Dermis blood vessel endothelial cell (primary cell): ENCODE measurements around the gene OR6Q1. TPM values are rescaled to one million over a fixed set of nuclear protein-coding genes. Genes with fewer than 3 reads are reported as not detected.
"Not testable (repeated sequence)": the region's sequence is repeated elsewhere in the genome, so short reads cannot be mapped to it uniquely, and the experiment has no call there.

ENCODE experiments used
- DNase-seq: peaks from one replicate; pipeline ENCODE4 v3.0.0; 2010
- total RNA-seq: library from RNA; depleted of rRNA; stranded (reverse); fragments of >200 nt; gene quantifications from 2 replicates; pipeline ENCODE4 v1.2.3, GENCODE V29; 2014

Gene OR6Q1, protein sequence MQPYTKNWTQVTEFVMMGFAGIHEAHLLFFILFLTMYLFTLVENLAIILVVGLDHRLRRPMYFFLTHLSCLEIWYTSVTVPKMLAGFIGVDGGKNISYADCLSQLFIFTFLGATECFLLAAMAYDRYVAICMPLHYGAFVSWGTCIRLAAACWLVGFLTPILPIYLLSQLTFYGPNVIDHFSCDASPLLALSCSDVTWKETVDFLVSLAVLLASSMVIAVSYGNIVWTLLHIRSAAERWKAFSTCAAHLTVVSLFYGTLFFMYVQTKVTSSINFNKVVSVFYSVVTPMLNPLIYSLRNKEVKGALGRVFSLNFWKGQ
- not detected in 2 replicates for total RNA-seq

DNA sequence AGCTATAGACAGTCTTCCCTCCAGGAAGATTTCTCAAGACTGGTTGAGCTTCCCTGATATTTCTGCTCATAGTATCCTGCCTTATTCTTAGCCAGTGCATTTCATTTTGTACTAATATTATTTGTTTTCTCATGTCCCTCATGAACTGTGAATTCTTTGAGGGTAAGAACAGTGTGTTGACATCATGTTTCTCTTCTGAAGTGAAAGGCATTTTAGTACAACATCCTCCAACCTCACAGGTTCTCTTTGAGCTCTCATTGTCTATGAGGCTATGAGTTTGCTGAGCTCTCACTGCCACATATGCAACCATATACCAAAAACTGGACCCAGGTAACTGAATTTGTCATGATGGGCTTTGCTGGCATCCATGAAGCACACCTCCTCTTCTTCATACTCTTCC, at the start of gene OR6Q1:
Gene OR6Q1, plus strand, starts transcription at position 301 of the 400 bp plus-strand sequence. Its CDS starts 0 bp downstream, at position 301.
- DNase-seq: no peak

DNA sequence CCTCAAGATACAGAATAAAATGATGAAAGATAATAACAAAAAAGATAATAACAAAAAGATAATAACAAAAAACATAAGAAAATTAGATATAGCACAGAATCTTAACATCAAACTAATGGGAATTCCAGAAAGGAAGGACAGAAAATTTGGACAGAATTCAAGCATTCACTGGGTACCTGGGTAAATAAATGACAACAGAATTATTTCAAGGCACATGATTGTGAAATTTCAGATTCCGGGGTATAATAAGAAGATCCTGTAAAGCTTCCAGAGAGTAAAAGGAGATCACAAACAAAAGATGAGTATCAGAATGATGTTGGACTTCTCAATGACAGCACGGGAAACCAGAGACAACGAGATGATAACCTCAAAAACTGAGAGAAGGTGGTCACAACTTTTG, 49.2 kb upstream of the OR6Q1 start:
- no peak for DNase-seq

DNA sequence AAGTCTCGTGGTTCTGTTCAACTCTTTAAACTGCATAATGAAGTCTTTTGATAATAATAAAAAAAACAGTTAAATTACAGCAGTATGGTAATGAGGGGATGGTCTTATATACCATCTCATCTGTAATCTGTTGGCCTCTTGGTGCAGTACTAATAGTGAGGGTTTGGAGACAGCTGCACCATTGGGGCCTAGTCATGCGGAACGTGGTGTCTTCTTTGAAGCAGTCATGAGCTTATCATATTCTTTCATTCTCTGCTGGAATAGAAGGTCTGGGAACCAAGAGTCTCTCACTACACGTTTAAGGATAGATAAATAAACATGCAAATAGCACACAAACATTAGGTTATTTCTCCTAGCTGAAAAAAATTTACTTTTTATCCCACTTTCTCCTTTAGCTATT, 48.0 kb upstream of the OR6Q1 start:
- no peak for DNase-seq

DNA sequence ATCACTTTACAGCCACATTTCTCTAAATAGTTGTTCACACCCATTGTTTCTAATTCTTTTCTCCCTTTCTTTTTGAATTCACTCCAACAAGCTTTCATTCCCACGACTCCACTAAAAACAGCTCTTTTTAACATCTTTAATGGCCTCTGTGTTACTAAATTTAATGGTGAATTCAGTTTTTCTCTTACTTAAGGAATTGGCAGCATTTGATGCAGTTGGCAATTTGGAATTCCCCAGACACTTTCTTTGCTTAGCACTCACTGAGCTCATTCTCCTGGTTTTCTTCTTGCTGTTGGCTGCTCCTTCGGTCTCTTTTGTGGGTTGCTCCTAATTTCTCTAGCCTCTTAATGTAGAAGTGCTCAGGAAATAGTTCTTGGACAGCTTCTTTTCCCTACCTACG, 47.6 kb upstream of the OR6Q1 start:
- no peak for DNase-seq

DNA sequence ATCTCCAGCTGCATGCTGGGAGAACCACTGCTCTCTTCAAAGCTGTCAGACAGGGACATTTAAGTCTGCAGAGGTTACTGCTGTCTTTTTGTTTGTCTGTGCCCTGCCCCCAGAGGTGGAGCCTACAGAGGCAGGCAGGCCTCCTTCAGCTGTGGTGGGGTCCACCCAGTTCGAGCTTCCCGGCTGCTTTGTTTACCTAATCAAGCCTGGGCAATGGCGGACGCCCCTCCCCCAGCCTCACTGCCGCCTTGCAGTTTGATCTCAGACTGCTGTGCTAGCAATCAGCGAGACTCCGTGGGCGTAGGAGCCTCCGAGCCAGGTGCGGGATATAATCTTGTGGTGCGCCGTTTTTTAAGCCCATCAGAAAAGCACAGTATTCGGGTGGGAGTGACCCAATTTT, 31.2 kb upstream of the OR6Q1 start:
- not testable (repeated sequence) for DNase-seq

DNA sequence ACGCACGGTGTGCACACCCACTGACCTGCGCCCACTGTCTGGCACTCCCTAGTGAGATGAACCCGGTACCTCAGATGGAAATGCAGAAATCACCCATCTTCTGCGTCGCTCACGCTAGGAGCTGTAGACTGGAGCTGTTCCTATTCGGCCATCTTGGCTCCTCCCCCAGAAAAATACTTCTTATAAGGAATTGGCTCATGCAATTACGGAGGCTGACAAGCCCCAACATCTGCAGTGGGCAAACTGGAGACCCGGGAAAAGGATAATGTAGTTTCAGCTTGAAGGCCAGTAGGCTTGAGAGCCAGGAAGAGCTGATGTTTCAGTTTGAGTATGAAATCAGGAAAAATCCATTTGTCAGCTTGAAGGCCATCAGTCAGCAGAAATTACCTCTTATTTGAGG, 30.7 kb upstream of the OR6Q1 start:
- DNase-seq: not testable (repeated sequence)

DNA sequence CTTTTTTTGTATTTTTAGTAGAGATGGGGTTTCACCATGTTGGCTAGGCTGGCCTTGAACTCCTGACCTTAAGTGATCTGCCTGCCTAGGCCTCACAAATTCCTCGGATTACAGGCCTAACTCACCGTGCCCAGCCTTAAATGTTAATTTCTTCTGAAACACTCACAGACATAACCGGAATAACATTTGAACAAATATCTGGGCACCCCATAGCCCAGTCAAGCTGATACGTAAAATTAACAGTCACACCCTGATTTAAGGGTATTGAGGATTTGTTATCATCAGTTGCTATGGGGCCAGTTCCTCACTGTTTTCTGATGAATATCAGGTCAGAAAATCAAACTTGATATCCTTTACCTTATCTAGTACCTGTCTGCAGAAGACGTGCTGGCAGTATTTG, 30.1 kb upstream of the OR6Q1 start:
- no peak for DNase-seq

DNA sequence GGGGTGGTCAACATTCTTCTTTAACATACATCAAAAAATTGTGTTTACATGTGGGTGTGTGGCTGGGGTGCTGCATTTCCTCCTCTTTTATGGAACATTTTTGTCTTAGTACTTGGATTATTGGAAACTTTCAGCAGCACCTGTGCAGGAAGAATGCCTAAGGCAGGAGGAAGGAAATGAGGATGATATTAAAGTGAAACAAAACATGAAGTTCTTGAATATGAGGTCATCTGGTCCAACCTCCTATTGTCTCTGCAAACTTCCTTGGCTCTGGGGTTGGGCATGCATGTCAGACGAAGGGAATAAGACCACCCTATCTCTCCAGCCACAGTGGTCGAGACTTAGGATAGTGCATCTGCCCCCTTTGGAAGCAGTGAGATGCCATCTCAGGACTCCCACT, 27.7 kb upstream of the OR6Q1 start:
- DNase-seq: peak; percentile 79

DNA sequence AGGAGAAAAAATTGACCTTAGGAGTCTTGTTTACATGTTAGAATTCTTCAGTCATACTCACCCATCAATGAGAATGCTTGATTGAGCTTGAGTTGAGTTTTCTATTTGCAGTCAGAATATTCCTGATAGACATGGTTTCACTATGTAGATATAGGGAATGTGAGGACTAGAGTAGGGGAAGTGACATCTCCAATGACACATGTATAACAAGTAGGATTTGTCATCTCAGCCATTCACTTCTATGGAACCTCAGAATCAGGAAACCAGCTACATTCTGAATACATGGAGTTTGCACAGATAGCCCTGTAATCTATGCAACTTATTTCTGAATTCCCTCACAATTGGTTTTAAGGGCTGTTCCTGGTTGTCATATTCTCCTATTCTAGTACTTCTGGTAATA, 27.2 kb upstream of the OR6Q1 start:
- DNase-seq: peak; percentile 58

DNA sequence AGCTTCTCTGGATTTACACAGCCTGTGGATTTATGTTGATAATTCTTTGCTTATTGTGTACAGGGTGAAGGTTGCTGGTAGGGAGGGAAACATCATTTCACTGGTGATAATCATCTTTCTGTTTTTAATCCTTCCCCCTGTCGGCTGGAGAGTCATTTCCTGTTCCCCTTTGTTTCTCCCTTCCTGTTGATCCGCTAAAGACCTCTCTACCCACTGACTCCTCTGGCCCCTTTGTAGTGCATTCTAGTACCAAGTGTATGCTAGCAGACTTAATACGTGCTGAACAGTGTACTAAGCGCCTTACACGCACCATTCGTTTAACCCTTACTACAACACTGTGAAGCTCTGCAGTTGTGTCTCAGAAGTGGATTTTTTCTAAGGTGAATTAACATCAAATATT, 26.1 kb upstream of the OR6Q1 start:
- peak; percentile 98 for DNase-seq

DNA sequence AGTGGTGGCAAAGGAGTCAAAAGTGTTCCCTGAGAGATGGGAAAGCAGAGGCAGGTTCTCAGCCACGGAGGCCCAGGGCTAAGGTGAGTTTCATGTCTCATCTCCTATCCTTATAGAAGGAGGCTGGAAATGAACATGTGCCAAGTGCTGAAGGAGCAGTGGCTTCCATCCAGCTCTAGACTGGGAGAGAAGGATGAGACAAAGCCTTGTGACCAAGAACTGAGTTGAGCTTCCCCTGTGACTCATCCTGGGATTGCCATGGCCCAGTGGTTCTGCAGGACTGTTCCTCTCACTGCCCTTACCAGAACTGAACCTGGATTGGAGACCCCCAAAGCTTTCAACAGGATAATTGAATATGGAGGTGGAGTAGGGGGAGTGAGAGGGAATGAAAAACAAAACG, 23.8 kb upstream of the OR6Q1 start:
- peak; percentile 59 for DNase-seq

DNA sequence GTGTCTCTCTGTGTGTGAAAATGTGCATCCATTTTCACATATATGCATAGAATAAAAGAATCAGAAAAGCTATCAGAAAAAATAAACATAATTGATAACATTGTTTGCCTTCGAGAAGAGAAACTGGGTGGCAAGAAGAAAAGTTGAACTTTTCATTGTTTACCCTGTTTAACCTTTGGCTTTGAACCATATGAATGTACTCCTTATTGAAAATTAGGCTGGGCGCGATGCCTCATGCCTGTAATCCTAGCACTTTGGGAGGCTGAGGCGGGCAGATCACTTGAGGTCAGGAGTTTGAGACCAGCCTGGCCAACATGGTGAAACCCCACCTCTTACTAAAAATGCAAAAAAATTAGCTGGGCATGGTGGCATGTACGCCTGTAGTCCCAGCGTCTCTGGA, 19.0 kb upstream of the OR6Q1 start:
- DNase-seq: no peak

DNA sequence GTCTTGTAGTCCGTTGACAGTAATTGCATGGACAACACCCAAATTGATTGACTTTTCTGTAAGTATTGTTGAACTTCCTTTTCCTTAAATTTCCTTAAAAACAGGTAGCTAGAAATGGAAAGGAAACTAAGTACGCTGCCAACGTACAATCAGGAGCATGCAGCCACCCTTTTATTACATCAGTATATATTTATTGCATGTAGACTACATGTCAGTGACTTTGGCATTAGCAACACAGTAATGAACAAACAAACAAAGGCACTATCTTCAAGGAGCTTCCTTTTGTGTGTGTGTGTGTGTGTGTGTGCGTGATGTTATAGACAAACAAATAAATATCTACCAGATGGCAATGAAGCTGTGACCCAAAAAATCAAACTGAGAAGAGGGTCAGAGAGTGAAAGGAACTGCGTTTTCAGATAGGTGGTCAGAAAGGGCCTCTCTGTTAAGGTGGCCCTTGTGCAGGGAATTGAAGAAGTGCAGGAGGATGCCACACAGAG, 7.3 kb upstream of the OR6Q1 start, which contains the start of gene OR9Q1:
Gene OR9Q1, plus strand, starts transcription at position 447 of the 497 bp plus-strand sequence. CDS start 155,564 bp downstream, outside the sequence.
- peak; percentile 45 for DNase-seq

DNA sequence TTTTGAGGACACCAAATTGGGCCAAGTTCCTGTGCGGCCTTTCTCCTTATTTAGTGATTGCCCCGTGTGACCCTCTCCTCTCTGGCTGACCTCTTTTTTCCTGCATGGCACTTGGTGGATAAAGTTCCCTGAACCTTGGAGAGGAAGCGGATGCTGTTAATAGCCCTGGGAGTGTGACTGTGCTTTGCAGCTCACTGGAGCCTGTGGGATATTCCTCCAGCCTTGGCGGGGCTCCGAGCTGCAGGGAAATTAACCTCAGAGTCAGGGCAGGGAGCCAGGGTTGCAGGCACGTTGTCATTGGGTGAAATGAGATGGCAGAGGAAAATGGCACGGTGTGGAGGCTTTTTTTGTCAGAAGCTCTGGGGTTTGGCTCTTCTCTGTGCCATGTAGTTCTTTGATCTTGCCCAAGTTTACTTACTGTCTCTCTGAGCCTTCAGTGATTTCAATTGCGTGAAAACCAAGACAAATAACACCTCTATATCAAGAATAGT, 6.1 kb upstream of the OR6Q1 start:
- peak; percentile 97 for DNase-seq

DNA sequence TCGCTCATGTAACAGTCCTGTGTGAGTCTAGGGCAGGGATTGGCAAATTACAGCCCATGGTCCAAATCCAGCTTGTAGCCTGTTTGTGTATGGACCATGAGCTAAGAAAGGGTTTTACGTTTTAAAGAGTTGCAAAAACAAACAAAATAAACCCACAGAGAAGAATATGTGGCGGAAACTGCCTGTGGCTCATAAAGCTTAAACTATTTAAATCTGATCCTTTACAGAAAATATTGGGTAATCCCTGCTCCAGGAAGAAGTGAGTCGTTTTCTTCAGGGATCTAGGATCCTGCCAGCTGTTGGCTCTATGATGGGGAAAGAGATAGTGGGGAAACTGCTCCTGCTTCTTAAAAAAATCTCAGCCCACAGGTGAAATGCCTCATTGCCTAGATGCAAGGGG, 3.4 kb upstream of the OR6Q1 start:
- no peak for DNase-seq

DNA sequence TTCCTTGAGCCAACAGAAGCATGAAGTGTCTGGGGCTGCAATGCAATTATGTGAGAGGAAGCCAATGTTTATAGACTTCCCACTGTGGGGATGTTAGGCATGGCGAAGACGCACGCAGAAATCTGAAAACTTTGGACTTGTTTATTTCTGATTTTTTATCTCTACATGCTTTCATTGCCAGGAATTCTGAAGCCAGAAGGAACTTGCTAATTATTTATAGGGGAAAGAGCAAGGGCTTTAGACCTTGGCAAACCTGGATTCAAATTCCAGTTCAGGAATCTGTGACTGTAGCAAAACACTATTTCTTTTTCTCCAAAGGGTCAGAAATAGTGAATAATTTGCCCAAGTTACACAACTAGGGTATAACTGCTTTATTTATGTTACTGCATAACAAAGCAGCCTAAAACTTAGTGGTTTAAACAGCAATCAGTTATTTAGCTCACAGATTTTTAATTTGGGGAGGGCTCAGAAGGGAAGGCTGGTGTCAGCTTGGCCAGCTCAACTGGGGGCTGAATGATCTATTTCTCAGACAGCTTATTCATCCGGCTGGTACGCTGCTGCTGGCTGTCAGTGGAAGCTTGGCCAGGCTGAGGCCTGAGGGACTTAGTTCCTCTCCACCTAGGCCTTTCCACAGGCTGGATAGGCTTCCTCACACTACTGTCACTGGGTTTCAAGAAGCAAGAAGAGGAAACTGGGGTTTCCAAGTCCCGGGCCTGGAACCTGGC, 1.9 kb upstream of the OR6Q1 start:
- peak; percentile 28 for DNase-seq

DNA sequence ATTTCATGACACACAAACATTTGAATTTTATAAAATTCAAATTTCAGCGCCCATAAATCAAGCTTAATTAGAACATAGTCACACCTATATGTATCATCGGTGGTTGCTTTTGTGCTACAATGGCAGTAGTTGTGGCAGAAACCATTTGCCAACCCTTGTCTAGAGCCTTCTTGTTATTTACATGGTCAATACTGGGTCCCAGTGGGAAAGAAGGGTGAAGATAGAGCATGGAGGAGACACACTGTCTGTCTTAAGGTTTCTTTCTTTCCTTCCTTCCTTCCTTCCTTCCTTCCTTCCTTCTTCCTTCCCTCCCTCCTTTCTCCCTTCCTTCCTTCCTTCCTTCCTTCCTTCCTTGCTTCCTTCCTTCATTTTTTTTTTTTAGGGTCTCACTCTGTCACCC, 3.7 kb downstream of the OR6Q1 start:
- DNase-seq: no peak

DNA sequence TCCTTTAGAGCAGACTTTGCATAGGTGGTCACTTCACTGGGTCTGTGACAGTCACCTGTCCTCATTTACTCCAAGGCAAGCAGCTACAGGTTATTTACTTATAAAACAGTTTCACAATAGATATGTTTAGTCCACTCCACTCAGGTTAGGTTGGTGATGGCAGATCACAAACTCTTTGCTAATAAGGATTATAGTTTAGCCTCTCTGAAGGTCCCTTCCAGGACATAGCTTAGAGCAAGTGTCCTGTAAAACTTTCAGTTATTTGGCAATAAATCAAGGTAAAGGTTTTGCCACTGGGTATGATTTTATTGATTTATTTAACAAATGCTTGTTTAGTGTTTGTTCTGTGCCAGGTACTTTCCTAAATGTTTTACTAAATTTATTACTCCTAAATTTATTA, 8.8 kb downstream of the OR6Q1 start:
- no peak for DNase-seq

DNA sequence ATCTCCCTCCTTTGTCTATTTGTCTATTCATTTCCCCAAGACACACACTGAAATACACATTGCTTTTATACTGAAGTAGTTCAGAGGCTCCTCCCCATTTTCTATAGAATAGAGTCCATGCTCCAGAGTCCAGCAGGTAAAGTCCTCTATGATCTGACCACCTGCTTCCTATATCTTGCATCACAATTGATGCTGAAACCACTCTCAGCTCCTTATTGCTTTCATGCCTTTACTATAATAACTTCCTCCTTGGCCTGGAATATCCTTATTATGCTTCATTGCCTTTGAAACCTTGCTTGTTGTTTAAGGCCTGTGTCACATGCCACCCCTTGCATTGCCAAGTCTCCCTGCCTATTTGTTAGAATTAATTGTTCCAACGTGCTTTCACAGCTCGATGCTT, 12.6 kb downstream of the OR6Q1 start:
- no peak for DNase-seq

DNA sequence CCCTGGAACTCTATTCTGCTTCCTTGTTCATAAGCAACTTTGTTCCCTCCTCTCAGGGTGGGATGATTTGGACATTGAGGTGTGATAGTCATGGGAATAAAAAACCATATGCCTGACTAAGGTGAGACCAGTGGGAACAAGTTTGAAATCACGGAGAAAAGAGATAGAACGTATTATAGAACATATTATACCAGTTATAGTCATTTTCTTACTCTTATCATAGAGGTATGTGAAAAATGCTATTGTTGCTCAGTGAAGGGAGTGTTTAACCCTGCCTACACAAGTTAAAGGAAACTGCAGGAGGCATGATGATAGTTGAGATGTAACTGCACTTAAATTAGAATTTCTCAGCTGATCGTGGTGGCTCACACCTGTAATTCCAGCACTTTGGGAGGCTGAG, 15.5 kb downstream of the OR6Q1 start:
- no peak for DNase-seq

DNA sequence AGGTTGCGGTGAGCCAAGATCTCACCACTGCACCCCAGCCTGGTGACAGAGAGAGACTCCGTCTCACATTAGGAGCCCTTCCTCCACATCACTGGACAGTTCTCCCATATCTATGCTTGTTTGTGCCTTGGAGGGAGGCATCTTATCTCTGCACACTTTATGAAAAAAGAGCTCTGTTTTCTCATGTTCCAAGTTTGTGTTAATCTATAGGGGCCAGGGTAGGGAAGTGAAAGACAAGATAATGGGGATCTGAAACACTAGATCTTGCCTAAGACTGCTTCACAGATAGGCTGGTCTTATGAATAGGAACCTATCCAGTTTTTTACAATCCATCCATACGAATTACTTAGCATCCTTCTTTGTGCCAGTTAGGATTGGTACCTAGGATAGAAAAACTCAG, 17.1 kb downstream of the OR6Q1 start:
- DNase-seq: no peak

DNA sequence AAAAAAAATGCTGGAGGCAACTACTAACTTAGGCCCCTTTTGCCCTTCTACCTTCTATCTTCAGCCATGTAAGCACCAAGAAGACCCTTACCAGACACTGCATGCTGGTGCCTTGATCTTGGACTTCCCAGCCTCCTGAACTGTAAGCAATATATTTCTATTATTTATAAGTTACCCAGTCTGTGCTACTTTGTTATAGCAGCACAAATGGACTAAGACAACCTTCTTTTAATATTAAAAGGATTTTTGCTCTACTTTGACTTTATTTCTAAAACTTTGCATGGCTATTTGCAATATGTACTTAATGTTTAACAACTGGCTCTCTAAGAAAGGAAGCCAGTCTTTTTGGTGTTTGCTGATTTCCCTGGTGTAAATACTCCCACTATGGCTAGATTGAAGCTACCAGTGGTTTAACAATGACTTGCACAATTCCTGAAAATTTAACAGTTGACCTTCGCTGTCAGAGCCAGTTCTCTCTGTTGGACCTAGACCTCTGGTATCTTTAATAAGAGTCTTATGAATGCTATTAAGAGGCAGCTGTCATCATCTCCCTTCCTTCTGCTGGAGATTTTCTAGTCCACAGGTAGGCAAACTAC, 25.2 kb downstream of the OR6Q1 start:
- DNase-seq: no peak

DNA sequence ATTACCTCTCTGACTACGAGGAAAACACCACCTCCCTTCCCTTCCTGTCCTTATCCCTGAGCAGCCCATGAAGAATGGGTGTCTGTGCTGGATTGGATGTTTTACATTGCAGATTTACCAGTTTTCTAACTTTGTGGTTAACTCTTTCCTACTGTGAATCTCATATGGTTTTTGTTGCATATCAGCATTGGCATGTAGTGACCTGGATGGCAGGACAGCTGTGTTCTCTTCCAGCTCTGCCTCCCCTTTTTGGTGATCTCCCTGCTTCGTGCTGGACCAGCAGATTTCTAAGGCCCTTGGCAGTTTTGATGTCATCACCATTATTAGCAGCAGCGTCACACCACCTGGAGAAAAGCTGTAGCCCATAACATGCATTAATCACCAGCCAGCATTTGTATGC, 26.7 kb downstream of the OR6Q1 start:
- no peak for DNase-seq
